ENCODE results near the gene BEST3. TPM values are rescaled to one million over a fixed set of nuclear protein-coding genes. Genes with fewer than 3 reads are reported as not detected.

Gene BEST3
- total and polyA plus RNA-seq, 2 of the 4 experiments (the other 2 are of a cell fraction): under 0.01 to 0.07 TPM

- H3K9ac ChIP-seq (ENCODE audit: low read depth, low read length): no peak overlapping the region; the same call in 1 of the 2 replicates
Measured at GRCh38 chr12:69689638-69690037, 9.5 kb downstream of the BEST3 start.

More at GRCh38 chr12:69689638-69690037, 9.5 kb downstream of the BEST3 start:
- Histone ChIP-seq H3K4ac (ENCODE audit: low read depth, low read length) (no peak overlapping the region), H2BK20ac (ENCODE audit: low read depth, low read length) (peak overlapping the region; percentile 36; the same call in 1 of the 2 replicates), H3K9me1 (ENCODE audit: insufficient read depth, low read length) (peaks cover 8% of the 10 kb centered on the region), H4K5ac (ENCODE audit: low read depth, low read length) (no peak overlapping the region; the same call in 1 of the 2 replicates), H3K27ac (ENCODE audit: insufficient read depth, low read length) (no peak overlapping the region), H4K91ac (ENCODE audit: insufficient read depth, low read depth, low read length) (0 out of 2 replicates have a peak overlapping the region, but pooled peaks have one; percentile 39), H3K14ac (replicated peaks; ENCODE audit: low read depth, low read length) (no peak overlapping the region), H3K36me3 (ENCODE audit: control insufficient read depth, insufficient read depth, low read length) (no peaks in the 10 kb centered on the region), H3K79me1 (ENCODE audit: low read depth in 1 of 2, low read length in 2 of 2) (no peaks in the 10 kb centered on the region), H3K4me1 (ENCODE audit: control insufficient read depth, insufficient read depth, low read length) (peaks cover 8% of the 10 kb centered on the region), H3K4me3 (ENCODE audit: insufficient read depth, low read depth, low read length) (no peak overlapping the region), H2BK15ac (ENCODE audit: low read depth, low read length) (peak overlapping the region; percentile 58; the same call in 1 of the 3 replicates), H4K8ac (ENCODE audit: low read depth in 2 of 2, low read length in 2 of 2) (peak overlapping the region; percentile 22 to 23; a peak in 2 of 4 replicates), H3K23ac (ENCODE audit: low read depth, low read length) (no peak overlapping the region), H3K18ac (ENCODE audit: low read depth, low read length) (peak overlapping the region; percentile 3; the same call in 1 of the 2 replicates), H4K20me1 (ENCODE audit: insufficient read depth, low read length) (no peaks in the 10 kb centered on the region), H2AK5ac (ENCODE audit: low read depth, low read length) (no peak overlapping the region), H3K56ac (ENCODE audit: extremely low read depth, insufficient read depth, low read length) (no peak overlapping the region), H3K9me3 (ENCODE audit: control insufficient read depth, insufficient read depth, low read length) (no peaks in the 10 kb centered on the region), H2BK120ac (ENCODE audit: low read depth, low read length) (peak overlapping the region; percentile 35), H2AK9ac (replicated peaks; ENCODE audit: low read depth, low read length, poor library complexity) (no peak overlapping the region), H3K4me2 (ENCODE audit: low read depth, low read length) (no peak overlapping the region), H3K27me3 (ENCODE audit: control insufficient read depth, insufficient read depth, low read length) (no peaks in the 10 kb centered on the region), H2BK5ac (ENCODE audit: low read depth, low read length, poor library complexity, severe bottlenecking) (peak overlapping the region; percentile 14), H2AFZ (replicated peaks; ENCODE audit: low read length, poor library complexity) (no peak overlapping the region)
- TF ChIP-seq, protein P1, sequence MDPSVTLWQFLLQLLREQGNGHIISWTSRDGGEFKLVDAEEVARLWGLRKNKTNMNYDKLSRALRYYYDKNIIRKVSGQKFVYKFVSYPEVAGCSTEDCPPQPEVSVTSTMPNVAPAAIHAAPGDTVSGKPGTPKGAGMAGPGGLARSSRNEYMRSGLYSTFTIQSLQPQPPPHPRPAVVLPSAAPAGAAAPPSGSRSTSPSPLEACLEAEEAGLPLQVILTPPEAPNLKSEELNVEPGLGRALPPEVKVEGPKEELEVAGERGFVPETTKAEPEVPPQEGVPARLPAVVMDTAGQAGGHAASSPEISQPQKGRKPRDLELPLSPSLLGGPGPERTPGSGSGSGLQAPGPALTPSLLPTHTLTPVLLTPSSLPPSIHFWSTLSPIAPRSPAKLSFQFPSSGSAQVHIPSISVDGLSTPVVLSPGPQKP (IDR thresholded peaks at IDR 0.05; ENCODE audit: borderline replicate concordance, low read depth, low read length): no peak
- TF ChIP-seq MAFK (IDR thresholded peaks at IDR 0.05; ENCODE audit: low read depth, low read length) (no peak), RCOR1 (IDR thresholded peaks at IDR 0.05; ENCODE audit: insufficient replicate concordance, low read length) (no peak), MAZ (IDR thresholded peaks at IDR 0.05; ENCODE audit: borderline replicate concordance, low read depth, low read length) (no peak), FOS (IDR thresholded peaks at IDR 0.05; ENCODE audit: low read depth, low read length) (no peak), CEBPB (IDR thresholded peaks at IDR 0.05; ENCODE audit: low read depth, low read length) (no peak), NFE2L2 (IDR thresholded peaks at IDR 0.05; ENCODE audit: low read depth, low read length) (no peak), MXI1 (IDR thresholded peaks at IDR 0.05; ENCODE audit: borderline replicate concordance, low read depth, low read length) (no peak), CTCF (conservative IDR thresholded peaks at IDR 0.05; ENCODE audit: low read depth, low read length) (no peak), RFX5 (IDR thresholded peaks at IDR 0.05; ENCODE audit: low read depth, low read length) (no peak), SMC3 (IDR thresholded peaks at IDR 0.05; ENCODE audit: low read depth, low read length) (no peak), CHD1 (IDR thresholded peaks at IDR 0.05; ENCODE audit: low read depth, low read length) (no peak), RAD21 (IDR thresholded peaks at IDR 0.05; ENCODE audit: low read length) (no peak)
- TF ChIP-seq, protein P2, sequence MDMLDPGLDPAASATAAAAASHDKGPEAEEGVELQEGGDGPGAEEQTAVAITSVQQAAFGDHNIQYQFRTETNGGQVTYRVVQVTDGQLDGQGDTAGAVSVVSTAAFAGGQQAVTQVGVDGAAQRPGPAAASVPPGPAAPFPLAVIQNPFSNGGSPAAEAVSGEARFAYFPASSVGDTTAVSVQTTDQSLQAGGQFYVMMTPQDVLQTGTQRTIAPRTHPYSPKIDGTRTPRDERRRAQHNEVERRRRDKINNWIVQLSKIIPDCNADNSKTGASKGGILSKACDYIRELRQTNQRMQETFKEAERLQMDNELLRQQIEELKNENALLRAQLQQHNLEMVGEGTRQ (IDR thresholded peaks at IDR 0.05; ENCODE audit: low read depth, low read length): no peak
- intact Hi-C loops (cut with micrococcal nuclease) (loop anchor here (2.0 kb wide), 1 partner anchor 33 kb away; no protein-coding TSS in a partner anchor), dilution Hi-C loops (cut with HindIII; ENCODE audit: low sequenced_read_pairs, unreplicated experiment) (no loop called here), in situ Hi-C loops (cut with MboI; ENCODE audit: low sequenced_read_pairs) (no loop called here)
- BruUV-seq (replicated peaks): no TSS peak
- DNase-seq (no peak), ATAC-seq (ENCODE audit: low read depth) (no peak)
- ChIA-PET POLR2A (ENCODE audit: unreplicated experiment) (no interaction called here), CTCF (no interaction called here)
- WGBS, 2 experiments (ENCODE audit: extremely low coverage in 2 of 2, insufficient read length in 1 of 2): no CpG with 5 or more reads among the region's 2 CpGs

Measured in IMR-90 (cell line).